Measurements from ENCODE around the gene CACNA2D3. TPM values are rescaled to one million over a fixed set of nuclear protein-coding genes. Genes with fewer than 3 reads are reported as not detected.

The CACNA2D3 gene
- total RNA-seq, 1 donor from 2014 or later = 0.29 TPM

DNA sequence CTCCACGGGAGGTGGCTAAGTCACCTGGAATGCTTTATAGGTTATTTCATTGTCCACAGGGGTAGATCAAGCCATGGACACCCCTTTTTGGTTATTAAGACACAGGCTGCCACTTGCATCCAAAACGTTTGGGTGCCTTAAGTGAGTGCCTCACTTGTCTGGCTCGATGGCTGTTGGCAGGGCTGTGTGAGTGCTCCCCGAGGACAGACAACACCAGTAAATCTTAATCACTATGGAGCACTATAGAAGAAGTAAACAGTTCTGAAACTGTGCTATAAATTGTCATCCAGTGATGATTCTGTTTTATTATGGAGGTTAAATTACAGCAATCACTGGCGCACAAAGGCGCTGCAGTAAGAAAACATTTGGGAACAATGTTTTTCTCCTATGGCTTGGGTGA lies 215.5 kb downstream of the CACNA2D3 start:
- H3K36me3 Mint-ChIP-seq (ENCODE audit: insufficient read depth) = no peaks in the 10 kb centered on the region
- no peak for DNase-seq (ENCODE audit: low spot score, unreplicated experiment)
- H3K27me3 Mint-ChIP-seq = peaks cover 38% of the 10 kb centered on the region
- H3K9me3 Mint-ChIP-seq (ENCODE audit: low read depth) = no peaks in the 10 kb centered on the region
- no peak overlapping the region for H3K27ac Mint-ChIP-seq
- H3K4me3 Mint-ChIP-seq (ENCODE audit: low read depth) = no peak overlapping the region
- H3K4me1 Mint-ChIP-seq (ENCODE audit: low read depth) = peaks cover 5% of the 10 kb centered on the region
- TF ChIP-seq, protein P1, sequence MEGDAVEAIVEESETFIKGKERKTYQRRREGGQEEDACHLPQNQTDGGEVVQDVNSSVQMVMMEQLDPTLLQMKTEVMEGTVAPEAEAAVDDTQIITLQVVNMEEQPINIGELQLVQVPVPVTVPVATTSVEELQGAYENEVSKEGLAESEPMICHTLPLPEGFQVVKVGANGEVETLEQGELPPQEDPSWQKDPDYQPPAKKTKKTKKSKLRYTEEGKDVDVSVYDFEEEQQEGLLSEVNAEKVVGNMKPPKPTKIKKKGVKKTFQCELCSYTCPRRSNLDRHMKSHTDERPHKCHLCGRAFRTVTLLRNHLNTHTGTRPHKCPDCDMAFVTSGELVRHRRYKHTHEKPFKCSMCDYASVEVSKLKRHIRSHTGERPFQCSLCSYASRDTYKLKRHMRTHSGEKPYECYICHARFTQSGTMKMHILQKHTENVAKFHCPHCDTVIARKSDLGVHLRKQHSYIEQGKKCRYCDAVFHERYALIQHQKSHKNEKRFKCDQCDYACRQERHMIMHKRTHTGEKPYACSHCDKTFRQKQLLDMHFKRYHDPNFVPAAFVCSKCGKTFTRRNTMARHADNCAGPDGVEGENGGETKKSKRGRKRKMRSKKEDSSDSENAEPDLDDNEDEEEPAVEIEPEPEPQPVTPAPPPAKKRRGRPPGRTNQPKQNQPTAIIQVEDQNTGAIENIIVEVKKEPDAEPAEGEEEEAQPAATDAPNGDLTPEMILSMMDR (IDR thresholded peaks at IDR 0.05; ENCODE audit: unreplicated experiment) = no peak

DNA sequence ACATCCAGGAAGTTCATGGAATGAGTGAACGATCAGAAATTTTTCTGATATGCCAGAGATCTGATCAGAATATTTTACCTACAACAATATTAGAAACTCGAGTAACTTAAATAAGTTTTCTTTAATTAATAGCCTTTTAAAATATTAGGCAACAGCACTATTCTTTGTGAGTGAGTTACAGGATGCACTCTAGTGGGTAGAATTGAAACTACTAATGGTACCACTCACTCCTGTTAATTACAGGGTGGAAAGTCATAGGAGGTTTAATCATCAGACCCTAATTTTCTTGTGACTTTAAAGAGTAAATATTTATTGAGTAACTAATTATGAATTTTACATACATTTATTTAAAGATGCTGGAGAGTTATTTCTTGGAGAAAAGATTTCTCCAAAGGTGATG lies 217.3 kb downstream of the CACNA2D3 start:
- Mint-ChIP-seq H3K4me1 (ENCODE audit: low read depth) (peaks cover 4% of the 10 kb centered on the region), H3K27me3 (peaks cover 36% of the 10 kb centered on the region), H3K36me3 (ENCODE audit: insufficient read depth) (no peaks in the 10 kb centered on the region), H3K27ac (peak overlapping the region; percentile 77), H3K9me3 (ENCODE audit: low read depth) (no peaks in the 10 kb centered on the region), H3K4me3 (ENCODE audit: low read depth) (no peak overlapping the region)
- TF ChIP-seq, protein P1 (IDR thresholded peaks at IDR 0.05; ENCODE audit: unreplicated experiment) = no peak
- DNase-seq (ENCODE audit: low spot score, unreplicated experiment) = no peak

DNA sequence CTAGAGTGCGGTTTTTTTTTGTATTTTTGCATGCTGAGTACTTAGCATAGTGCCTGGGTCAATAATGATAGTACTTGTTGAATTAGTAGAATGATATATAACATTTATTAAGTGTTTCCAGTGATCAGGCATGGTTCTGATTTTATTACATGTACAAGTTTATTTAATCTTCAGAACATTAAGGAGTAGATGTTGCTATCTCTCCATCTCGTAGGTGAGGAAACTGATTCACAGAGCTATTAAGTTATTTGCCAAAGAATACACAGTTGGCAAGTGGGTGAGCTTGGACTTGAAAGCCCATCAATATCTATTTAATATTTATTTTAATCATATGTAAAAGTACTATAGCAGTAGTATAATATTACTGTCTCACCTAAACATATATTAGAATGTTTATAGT lies 219.5 kb downstream of the CACNA2D3 start:
- H3K9me3 Mint-ChIP-seq (ENCODE audit: low read depth) = no peaks in the 10 kb centered on the region
- TF ChIP-seq, protein P1 (IDR thresholded peaks at IDR 0.05; ENCODE audit: unreplicated experiment) = no peak
- peaks cover 6% of the 10 kb centered on the region for H3K4me1 Mint-ChIP-seq (ENCODE audit: low read depth)
- no peak overlapping the region for H3K27ac Mint-ChIP-seq
- no peak overlapping the region for H3K4me3 Mint-ChIP-seq (ENCODE audit: low read depth)
- H3K27me3 Mint-ChIP-seq = peaks cover 49% of the 10 kb centered on the region
- H3K36me3 Mint-ChIP-seq (ENCODE audit: insufficient read depth) = no peaks in the 10 kb centered on the region
- no peak for DNase-seq (ENCODE audit: low spot score, unreplicated experiment)

DNA sequence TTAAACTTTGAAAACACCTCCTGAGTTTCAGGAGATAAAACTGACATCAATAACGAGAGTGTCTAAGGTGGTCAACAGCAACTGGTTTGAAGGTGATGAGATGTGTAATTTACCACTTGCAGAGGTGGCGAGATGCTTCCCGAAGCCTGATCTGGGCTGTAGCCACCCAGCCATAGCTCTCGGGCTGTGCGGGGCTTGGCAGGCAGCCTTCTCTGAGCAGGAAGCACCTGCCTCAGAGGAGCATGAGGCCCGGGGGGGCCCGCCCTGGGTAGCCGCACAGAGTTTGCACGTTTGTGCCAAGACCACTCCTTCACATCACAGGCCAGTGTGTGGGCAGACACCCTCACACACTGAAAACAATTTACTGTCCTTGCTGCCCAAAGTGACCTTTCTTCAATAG lies 220.3 kb downstream of the CACNA2D3 start:
- no peaks in the 10 kb centered on the region for H3K9me3 Mint-ChIP-seq (ENCODE audit: low read depth)
- peaks cover 6% of the 10 kb centered on the region for H3K4me1 Mint-ChIP-seq (ENCODE audit: low read depth)
- no peak overlapping the region for H3K4me3 Mint-ChIP-seq (ENCODE audit: low read depth)
- TF ChIP-seq, protein P1 (IDR thresholded peaks at IDR 0.05; ENCODE audit: unreplicated experiment) = no peak
- H3K27me3 Mint-ChIP-seq = peaks cover 46% of the 10 kb centered on the region
- H3K27ac Mint-ChIP-seq = no peak overlapping the region
- no peaks in the 10 kb centered on the region for H3K36me3 Mint-ChIP-seq (ENCODE audit: insufficient read depth)
- no peak for DNase-seq (ENCODE audit: low spot score, unreplicated experiment)

DNA sequence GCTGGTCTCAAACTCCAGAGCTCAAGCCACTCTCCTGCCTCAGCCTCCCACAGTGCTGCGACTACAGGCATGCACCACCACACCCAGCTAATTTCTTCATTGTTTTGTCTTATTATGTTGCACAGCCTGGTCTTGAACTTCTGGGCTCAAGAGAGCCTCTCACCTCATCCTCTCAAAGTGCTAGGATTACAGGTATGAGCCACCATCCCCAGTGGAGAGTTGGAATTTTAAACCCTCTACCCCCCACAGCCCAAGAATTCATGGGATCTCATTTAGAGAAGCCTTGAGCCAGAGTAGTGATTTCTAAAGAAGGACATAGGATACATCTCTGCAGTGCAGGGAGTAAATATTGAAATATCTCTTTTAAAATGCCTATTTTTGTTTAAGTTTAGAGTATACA lies 221.1 kb downstream of the CACNA2D3 start:
- no peak overlapping the region for H3K27ac Mint-ChIP-seq
- peaks cover 6% of the 10 kb centered on the region for H3K4me1 Mint-ChIP-seq (ENCODE audit: low read depth)
- DNase-seq (ENCODE audit: low spot score, unreplicated experiment) = no peak
- H3K4me3 Mint-ChIP-seq (ENCODE audit: low read depth) = no peak overlapping the region
- H3K9me3 Mint-ChIP-seq (ENCODE audit: low read depth) = no peaks in the 10 kb centered on the region
- TF ChIP-seq, protein P1 (IDR thresholded peaks at IDR 0.05; ENCODE audit: unreplicated experiment) = no peak
- no peaks in the 10 kb centered on the region for H3K36me3 Mint-ChIP-seq (ENCODE audit: insufficient read depth)
- H3K27me3 Mint-ChIP-seq = peaks cover 47% of the 10 kb centered on the region
